SK-N-MC (cell line): ENCODE data around the gene PAX7.

Experiments used
- EZH2 ChIP-seq: fragments of 200-600 bp; sonication (generic); IDR thresholded peaks from one replicate; pipeline ENCODE4 v1.6.1; 2017; ENCODE audit warnings: antibody characterized with exemption
- FOXP2 ChIP-seq: optimal IDR thresholded peaks from 2 replicates; pipeline ENCODE3; 2011; ENCODE audit warnings: mild to moderate bottlenecking, moderate library complexity; ENCODE audit not compliant: insufficient read depth; ENCODE audit errors: extremely low read length, control extremely low read depth
- POLR2AphosphoS5 ChIP-seq: IDR thresholded peaks from 2 replicates; pipeline ENCODE4 v1.6.1; 2012; ENCODE audit warnings: mild to moderate bottlenecking, low read depth, low read length, borderline replicate concordance

GRCh38 chr1:18653916-18654315 lies 23.3 kb downstream of the PAX7 start:
- TF ChIP-seq POLR2AphosphoS5 (no peak), EZH2 (no peak), FOXP2 (no peak)
